MV-4-11 (cell line): ENCODE data around the gene GRB14.
"Not testable (repeated sequence)": the region's sequence is repeated elsewhere in the genome, so short reads cannot be mapped to it uniquely, and the experiment has no call there.

ENCODE experiments used
- DNase-seq: peaks from one replicate; lab custom pipeline; 2025; lab: John Stamatoyannopoulos, UW

GRB14 gene

DNA sequence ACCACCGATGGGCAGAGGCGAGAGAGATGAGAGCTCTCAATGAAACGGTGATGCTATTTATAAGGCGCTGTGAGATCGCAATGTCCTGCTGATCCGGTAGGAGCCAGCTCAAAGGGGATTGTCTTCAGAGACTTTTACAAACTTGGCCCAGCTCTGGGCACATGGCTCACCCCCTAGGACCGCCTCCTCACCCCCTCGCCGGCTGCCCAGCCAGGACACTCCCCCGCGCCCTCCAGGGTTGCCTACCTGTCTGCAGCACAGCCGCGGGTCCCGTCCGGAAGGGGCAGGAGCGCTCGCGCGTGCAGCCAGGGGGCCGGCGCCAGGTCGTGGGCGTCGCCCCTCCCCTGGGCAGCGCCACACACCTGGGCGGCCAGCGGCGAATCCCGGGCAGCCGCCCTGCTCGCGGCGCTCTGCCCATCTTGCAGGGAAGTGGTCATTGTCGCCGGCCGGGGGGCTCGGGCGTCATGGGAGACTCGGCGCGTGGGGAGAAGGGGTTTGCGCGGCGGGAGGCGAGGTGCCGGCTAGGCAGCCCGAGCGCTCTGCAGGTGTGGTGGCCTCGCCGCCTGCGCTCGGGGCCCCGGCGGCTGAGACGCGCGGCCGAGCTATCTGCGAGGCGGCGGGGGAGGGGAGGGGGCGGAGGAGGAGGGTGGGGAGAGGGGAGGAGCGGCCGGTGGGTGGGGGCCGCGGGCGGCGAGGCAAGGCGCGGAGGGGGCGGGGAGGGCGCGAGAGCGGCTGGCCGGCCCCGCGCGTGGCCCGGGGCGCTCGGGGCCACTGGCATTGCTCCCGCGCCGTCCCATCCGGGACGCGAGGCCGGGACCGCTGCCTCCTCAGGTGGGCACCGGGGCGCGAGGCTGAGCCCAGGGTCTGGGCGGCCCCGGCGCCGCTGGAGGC lies at the start of gene GRB14:
Gene GRB14, minus strand, starts transcription at position 610 of the 891 bp plus-strand sequence. Its CDS starts 173 bp downstream, at position 437.
- DNase-seq: no peak

DNA sequence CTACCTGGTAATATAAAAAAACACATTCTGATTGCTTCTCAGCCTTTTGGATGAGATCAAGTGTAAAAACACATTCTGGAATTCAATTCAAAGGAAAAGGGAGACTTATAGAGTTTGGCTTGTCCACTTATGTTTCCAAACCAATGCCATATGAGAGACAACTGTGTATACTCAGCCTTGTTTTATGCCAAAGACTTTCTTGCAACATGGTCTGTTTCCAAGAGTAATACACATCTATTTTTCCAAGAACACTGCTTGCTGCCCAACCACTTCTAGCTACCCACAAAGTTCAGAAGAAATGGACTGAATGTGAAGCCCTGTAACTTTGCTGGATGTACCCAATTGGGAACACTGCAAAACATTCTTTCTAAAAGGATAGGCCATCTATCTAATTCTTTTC lies 48.0 kb upstream of the GRB14 start:
- DNase-seq: no peak

GRCh38 chr2:164667566-164667965 lies 46.3 kb upstream of the GRB14 start:
- DNase-seq: no peak

DNA sequence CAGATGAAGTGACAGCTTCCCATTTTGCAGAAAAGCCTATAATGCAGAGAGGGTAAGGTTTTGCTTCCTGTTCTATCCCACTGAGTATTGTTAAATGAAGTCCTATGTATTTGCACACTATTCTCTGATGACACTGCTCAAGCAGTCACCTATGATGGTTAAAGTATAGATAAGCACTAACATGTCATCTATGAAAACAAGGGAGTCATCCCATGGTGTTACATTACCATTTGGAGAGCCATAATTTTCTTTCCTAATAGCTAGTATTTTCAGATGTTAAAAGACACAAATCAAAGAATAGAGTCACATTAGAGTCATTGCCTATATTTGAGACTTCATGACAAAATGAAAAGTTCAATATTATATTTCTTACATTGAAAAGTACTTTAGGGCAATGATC lies 42.8 kb upstream of the GRB14 start:
- DNase-seq: no peak

GRCh38 chr2:164662868-164663631 lies 41.8 kb upstream of the GRB14 start:
- DNase-seq: no peak

GRCh38 chr2:164662066-164662465 lies 40.8 kb upstream of the GRB14 start:
- DNase-seq: no peak

- DNase-seq: no peak
Observed at GRCh38 chr2:164661349-164661748, 40.1 kb upstream of the GRB14 start.

- DNase-seq: no peak
Observed at GRCh38 chr2:164657129-164657528, 35.8 kb upstream of the GRB14 start.

DNA sequence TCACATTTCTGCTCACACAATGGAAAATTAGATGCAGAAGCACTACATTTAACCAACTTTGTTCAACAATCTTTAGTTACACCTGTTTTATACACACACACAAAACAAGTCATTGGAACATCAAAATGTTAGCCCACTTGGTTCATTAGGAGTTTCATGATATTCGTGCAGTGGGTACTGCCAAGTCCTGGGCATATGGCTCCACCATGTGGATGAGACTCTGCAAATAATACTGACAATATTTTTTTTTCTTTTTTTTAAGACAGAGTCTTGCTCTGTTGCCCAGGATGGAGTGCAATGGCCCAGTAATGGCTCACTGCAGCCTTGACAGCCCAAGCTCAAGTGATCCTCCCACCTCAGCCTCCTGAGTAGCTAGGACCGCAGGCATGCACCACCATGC lies 34.5 kb upstream of the GRB14 start:
- DNase-seq: no peak

DNA sequence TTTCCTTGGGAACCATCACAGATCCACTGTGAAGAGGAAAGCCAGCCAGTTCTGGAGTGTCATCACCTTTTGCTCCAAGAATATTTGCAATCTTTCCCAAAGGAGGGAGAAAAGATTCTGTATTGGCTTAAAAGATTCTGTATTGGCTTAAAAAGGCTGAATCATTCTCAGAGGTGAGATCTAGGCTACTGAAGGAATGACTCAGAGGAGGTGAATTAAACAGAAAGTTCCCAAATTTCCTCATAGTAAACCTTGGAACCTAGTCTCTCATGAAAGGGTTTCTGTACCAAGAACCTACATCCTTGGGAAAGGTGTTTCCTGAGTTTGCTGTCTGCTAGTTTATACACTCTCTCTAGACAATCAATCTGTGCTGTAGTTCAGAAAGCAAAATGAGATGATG lies 34.1 kb upstream of the GRB14 start:
- DNase-seq: no peak

DNA sequence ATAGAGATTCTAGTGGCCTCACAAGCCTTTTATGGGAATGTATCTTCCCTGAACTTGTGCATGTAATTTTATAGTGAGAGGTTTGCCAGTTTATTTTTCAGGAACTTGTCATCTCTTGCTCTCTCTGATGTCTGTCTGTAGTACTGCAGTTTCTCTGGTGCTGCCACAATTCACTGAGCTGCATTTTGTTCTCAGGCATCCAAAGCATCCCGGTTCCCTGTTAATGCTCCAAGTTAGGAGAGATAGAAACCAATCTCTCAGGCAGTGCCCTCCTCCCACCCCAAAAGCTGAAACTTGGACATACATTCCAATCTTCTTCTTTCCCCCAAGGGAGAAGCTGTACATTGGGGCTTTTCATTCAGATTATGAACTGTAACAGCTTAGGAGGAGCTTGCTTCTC lies 30.1 kb upstream of the GRB14 start:
- DNase-seq: no peak

DNA sequence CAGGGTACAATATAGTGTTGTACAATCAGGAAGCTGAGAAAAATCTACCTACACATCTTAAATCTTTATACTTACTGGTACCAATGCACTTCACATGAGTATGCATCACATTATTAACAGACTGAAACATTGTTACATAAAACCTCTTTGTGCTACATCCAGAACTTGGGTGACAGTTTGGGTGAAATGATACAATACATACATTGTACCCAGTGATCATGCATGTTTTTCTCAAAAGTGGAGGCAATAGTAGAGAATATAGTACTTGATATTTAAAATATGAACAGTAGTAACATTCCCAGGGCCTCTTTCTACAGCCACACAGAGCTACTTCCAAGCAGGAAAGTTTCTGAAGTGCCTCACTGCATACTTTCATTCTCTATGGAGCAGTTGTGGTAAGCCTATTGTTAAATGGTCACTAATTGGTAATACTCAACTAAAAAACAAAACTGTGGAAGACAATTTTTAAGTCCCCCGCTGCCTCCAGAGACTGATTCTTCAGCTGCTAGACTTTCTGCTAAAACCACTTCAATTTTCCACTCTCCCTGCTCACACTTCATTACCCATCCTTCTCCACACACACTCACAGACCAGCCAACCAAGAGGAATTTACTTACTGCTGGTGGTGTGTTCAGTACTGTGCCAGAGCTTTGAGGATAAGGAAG lies 22.9 kb upstream of the GRB14 start:
- no peak for DNase-seq

- no peak for DNase-seq
Observed at GRCh38 chr2:164642946-164643555, 21.8 kb upstream of the GRB14 start.

DNA sequence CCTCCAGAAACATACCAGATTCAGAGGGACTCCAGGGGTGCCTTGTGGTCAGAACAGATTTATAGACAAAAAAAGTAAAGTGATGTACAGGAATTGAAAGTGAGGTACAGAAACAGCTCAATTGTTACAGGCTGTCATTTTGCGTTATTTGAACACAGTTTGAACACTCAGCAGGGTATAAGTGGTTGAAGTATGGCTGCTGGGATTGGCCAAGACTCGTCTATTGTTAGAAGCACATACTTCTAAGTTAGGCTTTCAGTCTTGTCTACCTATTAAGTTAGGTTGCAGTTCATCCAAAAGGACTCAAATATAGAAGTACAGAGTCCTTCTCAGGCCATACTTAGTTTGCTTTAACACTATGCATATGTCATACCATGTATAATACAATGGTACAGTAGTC lies 21.0 kb upstream of the GRB14 start:
- no peak for DNase-seq

- DNase-seq: not testable (repeated sequence)
Observed at GRCh38 chr2:164628319-164628718, 7.0 kb upstream of the GRB14 start.

DNA sequence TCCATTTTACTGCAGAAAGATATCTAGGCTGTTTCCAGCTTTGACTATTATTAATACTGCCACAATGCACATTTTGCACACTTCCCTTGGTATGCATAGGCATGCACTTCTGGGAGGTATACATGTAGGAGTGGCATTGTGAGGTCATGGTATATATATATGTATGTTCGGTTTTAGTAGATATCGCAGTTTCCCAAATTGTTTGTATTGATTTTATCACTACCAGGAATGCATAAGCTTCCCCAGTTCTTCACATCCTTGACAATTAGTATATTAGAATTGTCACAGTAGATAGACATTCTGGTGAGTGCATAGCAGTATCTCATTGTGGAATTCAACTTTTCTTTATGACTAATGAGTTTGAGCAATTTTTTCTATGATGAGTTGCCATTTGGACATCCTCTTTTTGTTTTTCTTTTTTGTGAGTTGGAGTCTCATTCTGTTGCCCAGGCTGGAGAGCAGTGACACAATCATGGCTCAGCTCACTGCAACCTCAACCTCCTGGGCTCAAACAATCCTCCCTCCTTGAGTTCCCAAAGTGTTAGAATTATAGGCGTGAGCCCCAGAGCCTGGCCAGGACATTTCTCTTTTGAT lies 4.2 kb upstream of the GRB14 start:
- no peak for DNase-seq

DNA sequence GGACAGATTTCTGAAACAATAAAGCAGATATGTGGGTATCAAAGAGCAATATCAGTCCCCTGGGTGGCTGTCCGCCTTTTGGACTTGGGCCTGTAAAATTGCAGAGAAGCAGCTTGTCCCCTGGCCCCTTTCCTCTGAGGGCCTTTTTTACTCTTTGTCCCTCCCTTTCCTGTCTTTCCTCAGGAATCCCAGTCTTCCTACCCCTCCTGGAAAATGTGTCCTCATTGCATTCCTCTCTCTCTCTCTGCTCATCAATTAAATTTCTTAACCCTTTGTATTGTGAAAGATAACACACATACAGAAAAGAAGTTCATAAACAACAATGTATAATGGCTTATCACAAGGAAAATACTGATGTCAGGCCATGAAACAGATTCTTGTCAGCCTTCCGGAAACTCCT lies 3.0 kb upstream of the GRB14 start:
- no peak for DNase-seq

GRCh38 chr2:164622338-164623106 lies 1.2 kb upstream of the GRB14 start:
- DNase-seq: no peak

- no peak for DNase-seq
Observed at GRCh38 chr2:164621764-164622105, 453 bp upstream of the GRB14 start.

GRCh38 chr2:164620457-164620856 lies 825 bp downstream of the GRB14 start:
- DNase-seq: no peak

DNA sequence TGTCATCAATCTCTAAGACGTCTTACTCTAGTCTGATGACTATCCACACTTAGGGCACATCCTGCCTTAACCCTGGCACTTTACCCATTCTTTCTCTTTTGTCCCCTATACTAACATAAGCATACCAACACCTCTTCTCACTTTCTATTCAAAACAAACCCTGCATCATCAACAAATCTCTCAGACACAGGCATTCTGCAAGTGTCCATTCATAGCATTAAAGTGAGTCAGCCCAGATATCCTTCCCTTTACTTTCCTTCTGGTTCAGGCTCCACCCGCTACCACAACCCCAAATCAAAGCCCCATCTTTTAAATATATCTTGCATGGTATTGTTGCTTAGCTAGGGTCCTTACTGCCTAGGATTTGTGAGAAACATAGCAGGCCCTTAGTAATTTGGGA lies 3.8 kb downstream of the GRB14 start:
- no peak for DNase-seq
